Hepatocyte (in vitro differentiated cells): ENCODE data around the gene ANGPTL8. TPM values are rescaled to one million over a fixed set of nuclear protein-coding genes. Genes with fewer than 3 reads are reported as not detected.

Experiments
- DNase-seq: peaks from one replicate; pipeline ENCODE4 v3.0.0-alpha.2; 2016; ENCODE audit warnings: low spot score
- H2AFZ ChIP-seq: fragments of 200-600 bp; sonication (generic); 2 replicates; pipeline ENCODE4 v1.6.0; 2016; ENCODE audit warnings: antibody characterized with exemption, mild to moderate bottlenecking
- H3K27ac ChIP-seq: fragments of 200-600 bp; sonication (generic); 2 replicates; pipeline ENCODE4 v1.5.1; 2016; ENCODE audit warnings: mild to moderate bottlenecking
- H3K27me3 ChIP-seq: fragments of 200-600 bp; sonication (generic); 2 replicates; pipeline ENCODE4 v1.6.1; 2016
- H3K36me3 ChIP-seq: fragments of 200-600 bp; sonication (generic); replicated peaks from 2 replicates; pipeline ENCODE4 v1.5.1; 2016; ENCODE audit warnings: low read depth; ENCODE audit not compliant: insufficient read depth
- H3K4me1 ChIP-seq: fragments of 200-600 bp; sonication (generic); 2 replicates; pipeline ENCODE4 v1.5.1; 2016; ENCODE audit warnings: mild to moderate bottlenecking, moderate library complexity; ENCODE audit not compliant: insufficient read depth
- H3K4me2 ChIP-seq: fragments of 200-600 bp; sonication (generic); 2 replicates; pipeline ENCODE4 v1.6.0; 2016
- H3K4me3 ChIP-seq: fragments of 200-600 bp; sonication (generic); 2 replicates; pipeline ENCODE4 v1.5.1; 2016; ENCODE audit warnings: mild to moderate bottlenecking
- H3K79me2 ChIP-seq: fragments of 200-600 bp; sonication (generic); 2 replicates; pipeline ENCODE4 v1.6.0; 2017; ENCODE audit warnings: mild to moderate bottlenecking
- H3K9me2 ChIP-seq: fragments of 200-600 bp; sonication (generic); replicated peaks from 2 replicates; pipeline ENCODE4 v1.6.0; 2017; ENCODE audit warnings: mild to moderate bottlenecking; ENCODE audit not compliant: insufficient read depth
- H3K9me3 ChIP-seq: fragments of 200-600 bp; sonication (generic); 2 replicates; pipeline ENCODE4 v1.5.1; 2016; ENCODE audit warnings: low read depth, mild to moderate bottlenecking
- H4K20me1 ChIP-seq: fragments of 200-600 bp; sonication (generic); 2 replicates; pipeline ENCODE4 v1.6.0; 2016; ENCODE audit warnings: mild to moderate bottlenecking; ENCODE audit not compliant: insufficient read depth, poor library complexity, severe bottlenecking
- EZH2 ChIP-seq: fragments of 200-600 bp; sonication (generic); IDR thresholded peaks from 2 replicates; pipeline ENCODE4 v1.6.1; 2016; ENCODE audit warnings: antibody characterized with exemption, mild to moderate bottlenecking, borderline replicate concordance
- EZH2phosphoT487 ChIP-seq: fragments of 200-600 bp; sonication (generic); IDR thresholded peaks from one replicate; pipeline ENCODE4 v1.6.1; 2018; ENCODE audit warnings: antibody characterized with exemption, mild to moderate bottlenecking, low read depth, moderate library complexity; ENCODE audit not compliant: unreplicated experiment, severe bottlenecking
- WGBS: methylation state at CpG from one replicate; pipeline ENCODE4 v1.1.6; 2016; ENCODE audit warnings: low lambda C conversion rate; ENCODE audit errors: missing lambda C conversion rate; 5-methylcytosine and 5-hydroxymethylcytosine counted together
- polyA plus RNA-seq: library from polyadenylated mRNA; unstranded; fragments of >200 nt; fragmentation: Nextera tagmentation; extraction: Ambion mirVana; gene quantifications from 2 replicates; pipeline ENCODE4 v1.2.1, GENCODE V29; 2016
- total RNA-seq: library from RNA; depleted of rRNA; stranded (reverse); fragments of >200 nt; gene quantifications from 2 replicates; pipeline ENCODE4 v1.2.3, GENCODE V29; 2014
- TF ChIP-seq, protein P1 (sequence below): fragments of 200-600 bp; sonication (generic); IDR thresholded peaks from 2 replicates; pipeline ENCODE4 v1.5.1; 2016; ENCODE audit warnings: antibody characterized with exemption, mild to moderate bottlenecking; ENCODE audit not compliant: poor library complexity

ANGPTL8 gene
- total and polyA plus RNA-seq, 2 experiments from 2014 or later, result 20.8 to 24.9 TPM

GRCh38 chr19:11194656-11195558 is 44.5 kb upstream of the ANGPTL8 start:
- TF ChIP-seq, protein P1, sequence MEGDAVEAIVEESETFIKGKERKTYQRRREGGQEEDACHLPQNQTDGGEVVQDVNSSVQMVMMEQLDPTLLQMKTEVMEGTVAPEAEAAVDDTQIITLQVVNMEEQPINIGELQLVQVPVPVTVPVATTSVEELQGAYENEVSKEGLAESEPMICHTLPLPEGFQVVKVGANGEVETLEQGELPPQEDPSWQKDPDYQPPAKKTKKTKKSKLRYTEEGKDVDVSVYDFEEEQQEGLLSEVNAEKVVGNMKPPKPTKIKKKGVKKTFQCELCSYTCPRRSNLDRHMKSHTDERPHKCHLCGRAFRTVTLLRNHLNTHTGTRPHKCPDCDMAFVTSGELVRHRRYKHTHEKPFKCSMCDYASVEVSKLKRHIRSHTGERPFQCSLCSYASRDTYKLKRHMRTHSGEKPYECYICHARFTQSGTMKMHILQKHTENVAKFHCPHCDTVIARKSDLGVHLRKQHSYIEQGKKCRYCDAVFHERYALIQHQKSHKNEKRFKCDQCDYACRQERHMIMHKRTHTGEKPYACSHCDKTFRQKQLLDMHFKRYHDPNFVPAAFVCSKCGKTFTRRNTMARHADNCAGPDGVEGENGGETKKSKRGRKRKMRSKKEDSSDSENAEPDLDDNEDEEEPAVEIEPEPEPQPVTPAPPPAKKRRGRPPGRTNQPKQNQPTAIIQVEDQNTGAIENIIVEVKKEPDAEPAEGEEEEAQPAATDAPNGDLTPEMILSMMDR, result no peak
- TF ChIP-seq EZH2phosphoT487, result no peak
- no peak for TF ChIP-seq EZH2
- 44% methylated on average over 14 of the region's 20 CpGs for WGBS
- Histone ChIP-seq H3K9me3 (no peaks in the 10 kb centered on the region), H3K27me3 (no peaks in the 10 kb centered on the region), H3K79me2 (peaks cover 61% of the 10 kb centered on the region), H2AFZ (no peak overlapping the region), H3K4me2 (peak overlapping the region; percentile 98), H3K27ac (peak overlapping the region; percentile 93), H3K9me2 (no peaks in the 10 kb centered on the region), H4K20me1 (no peaks in the 10 kb centered on the region), H3K36me3 (no peaks in the 10 kb centered on the region), H3K4me3 (no peak overlapping the region), H3K4me1 (peaks cover 30% of the 10 kb centered on the region)
- DNase-seq, result peak; percentile 68

- no peaks in the 10 kb centered on the region for H3K36me3 ChIP-seq
- peak overlapping the region; percentile 98 for H3K4me2 ChIP-seq
- H3K27ac ChIP-seq, result peak overlapping the region; percentile 93
These were observed 43.7 kb upstream of the ANGPTL8 start for GRCh38 chr19:11195681-11196080.

DNA sequence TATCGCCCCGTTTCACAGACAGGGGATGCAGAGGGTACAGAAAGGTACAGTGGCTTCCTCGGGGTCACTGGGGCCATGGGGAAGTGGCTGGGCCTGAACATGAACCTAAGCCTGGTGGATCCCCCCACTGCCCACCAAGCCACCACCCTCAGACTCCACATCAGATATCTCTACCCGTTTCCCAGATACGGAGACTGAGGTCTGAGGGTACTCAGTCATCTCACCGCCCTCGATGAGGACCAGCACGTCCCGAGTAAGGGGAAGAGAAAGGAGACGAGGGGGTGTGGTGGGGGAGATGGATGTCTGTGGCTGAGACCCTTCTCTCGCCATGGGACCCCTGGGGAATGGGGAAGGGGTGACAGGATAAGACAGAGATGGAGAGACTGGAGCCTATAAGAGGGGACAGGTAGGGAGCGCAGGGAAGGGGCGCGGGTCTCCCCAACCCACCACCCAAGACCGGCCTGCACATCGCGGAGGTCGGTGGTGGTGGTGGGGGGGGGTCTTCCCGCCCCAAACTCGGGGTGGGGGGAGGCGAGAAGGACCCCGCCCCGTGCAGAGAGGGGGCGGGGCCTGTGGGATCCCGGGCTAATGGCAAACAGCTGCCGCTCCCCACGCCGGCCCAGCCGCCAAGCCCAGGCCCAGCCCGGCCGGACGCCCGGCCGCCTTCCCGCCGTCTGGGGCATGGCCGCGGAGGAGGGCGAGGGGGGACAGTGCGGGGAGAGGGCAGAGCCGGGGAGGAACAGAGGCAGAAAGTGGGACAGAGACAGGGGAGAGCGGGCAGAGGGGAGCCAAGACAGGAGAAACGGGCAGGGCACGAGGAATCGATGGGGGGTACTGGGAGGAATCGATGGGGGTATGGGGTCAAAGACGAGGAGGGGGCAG is 42.8 kb upstream of the ANGPTL8 start:
- Histone ChIP-seq H3K27me3 (no peaks in the 10 kb centered on the region), H3K36me3 (no peaks in the 10 kb centered on the region), H3K4me2 (peak overlapping the region; percentile 98), H3K4me3 (peak overlapping the region; percentile 87), H3K9me2 (no peaks in the 10 kb centered on the region), H2AFZ (no peak overlapping the region), H3K79me2 (peaks cover 47% of the 10 kb centered on the region), H4K20me1 (no peaks in the 10 kb centered on the region), H3K4me1 (peaks cover 21% of the 10 kb centered on the region), H3K9me3 (no peaks in the 10 kb centered on the region), H3K27ac (peak overlapping the region; percentile 93)
- DNase-seq, result peak; percentile 72
- TF ChIP-seq, protein P1, result no peak
- TF ChIP-seq EZH2phosphoT487, result no peak
- no peak for TF ChIP-seq EZH2
- 51% methylated on average over 16 of the region's 47 CpGs for WGBS

More at GRCh38 chr19:11195681-11196080, 43.7 kb upstream of the ANGPTL8 start:
- H3K4me1 ChIP-seq, result peaks cover 25% of the 10 kb centered on the region
- H2AFZ ChIP-seq, result no peak overlapping the region
- H4K20me1 ChIP-seq, result no peaks in the 10 kb centered on the region
- WGBS, result 79% methylated on average over 12 of the region's 12 CpGs
- no peaks in the 10 kb centered on the region for H3K9me3 ChIP-seq
- TF ChIP-seq, protein P1, result no peak
- TF ChIP-seq EZH2 (no peak), EZH2phosphoT487 (no peak)
- no peak for DNase-seq
- H3K79me2 ChIP-seq, result peaks cover 55% of the 10 kb centered on the region
- H3K9me2 ChIP-seq, result no peaks in the 10 kb centered on the region
- no peaks in the 10 kb centered on the region for H3K27me3 ChIP-seq
- H3K4me3 ChIP-seq, result no peak overlapping the region
